Glutamatergic neuron (in vitro differentiated cells): ENCODE results near the gene NUDT22. TPM values are rescaled to one million over a fixed set of nuclear protein-coding genes. Genes with fewer than 3 reads are reported as not detected.

ENCODE experiments used
- DNase-seq: peaks from one replicate; pipeline ENCODE4 v3.0.0; 2022
- H3K27ac Mint-ChIP-seq: one replicate; pipeline ENCODE4 v1.8.0; 2020; ENCODE audit warnings: mild to moderate bottlenecking, mixed read lengths, inconsistent platforms; ENCODE audit not compliant: unreplicated experiment
- H3K27me3 Mint-ChIP-seq: one replicate; pipeline ENCODE4 v1.8.0; 2020; ENCODE audit warnings: mild to moderate bottlenecking, moderate library complexity, mixed read lengths, inconsistent platforms; ENCODE audit not compliant: unreplicated experiment
- H3K36me3 Mint-ChIP-seq: one replicate; pipeline ENCODE4 v1.8.0; 2020; ENCODE audit warnings: mild to moderate bottlenecking, mixed read lengths, inconsistent platforms; ENCODE audit not compliant: unreplicated experiment
- H3K4me1 Mint-ChIP-seq: one replicate; pipeline ENCODE4 v1.8.0; 2020; ENCODE audit warnings: mild to moderate bottlenecking, low read depth, mixed read lengths, inconsistent platforms; ENCODE audit not compliant: unreplicated experiment
- H3K4me3 Mint-ChIP-seq: one replicate; pipeline ENCODE4 v1.8.0; 2020; ENCODE audit warnings: mild to moderate bottlenecking, mixed read lengths, inconsistent platforms; ENCODE audit not compliant: unreplicated experiment
- H3K9me3 Mint-ChIP-seq: one replicate; pipeline ENCODE4 v1.8.0; 2020; ENCODE audit warnings: mild to moderate bottlenecking, moderate library complexity, mixed read lengths, inconsistent platforms; ENCODE audit not compliant: unreplicated experiment
- CTCF ChIP-seq: fragments of 200-600 bp; sonication (generic); IDR thresholded peaks from one replicate; pipeline ENCODE4 v1.5.0; 2021; ENCODE audit not compliant: partially characterized antibody, unreplicated experiment
- total RNA-seq: library from RNA; stranded (reverse); fragmentation: NEBNext Ultra II Directional; extraction: Animal tissue kit (Norgen Biotek cat#: 25700); gene quantifications from one replicate; pipeline ENCODE4 v1.2.1, GENCODE V29; 2021; ENCODE audit not compliant: unreplicated experiment

NUDT22 gene
- total RNA-seq, 1 donor from 2014 or later = 37.0 TPM

- Mint-ChIP-seq H3K9me3 (peaks cover 9% of the 10 kb centered on the region), H3K4me3 (peak overlapping the region; percentile 92), H3K27me3 (peaks cover 11% of the 10 kb centered on the region), H3K36me3 (no peaks in the 10 kb centered on the region), H3K27ac (peak overlapping the region; percentile 17), H3K4me1 (peaks cover 12% of the 10 kb centered on the region)
- no peak for TF ChIP-seq CTCF
- DNase-seq = no peak
Measured at GRCh38 chr11:64252003-64252872, 26.2 kb downstream of the NUDT22 start.

GRCh38 chr11:64253043-64253442, 27.0 kb downstream of the NUDT22 start:
- peak overlapping the region; percentile 42 for H3K4me3 Mint-ChIP-seq
- peaks cover 5% of the 10 kb centered on the region for H3K9me3 Mint-ChIP-seq
- no peaks in the 10 kb centered on the region for H3K36me3 Mint-ChIP-seq
- no peak for TF ChIP-seq CTCF
- peaks cover 8% of the 10 kb centered on the region for H3K4me1 Mint-ChIP-seq
- peaks cover 11% of the 10 kb centered on the region for H3K27me3 Mint-ChIP-seq
- DNase-seq = no peak
- H3K27ac Mint-ChIP-seq = no peak overlapping the region

GRCh38 chr11:64253481-64253880, 27.4 kb downstream of the NUDT22 start:
- Mint-ChIP-seq H3K4me1 (peaks cover 4% of the 10 kb centered on the region), H3K9me3 (peaks cover 2% of the 10 kb centered on the region), H3K27ac (no peak overlapping the region), H3K4me3 (peak overlapping the region; percentile 42), H3K27me3 (peaks cover 11% of the 10 kb centered on the region), H3K36me3 (no peaks in the 10 kb centered on the region)
- TF ChIP-seq CTCF = no peak
- DNase-seq = no peak

- no peak for TF ChIP-seq CTCF
- no peak for DNase-seq
- Mint-ChIP-seq H3K27ac (no peak overlapping the region), H3K4me1 (peaks cover 4% of the 10 kb centered on the region), H3K36me3 (no peaks in the 10 kb centered on the region), H3K4me3 (no peak overlapping the region), H3K9me3 (peaks cover 2% of the 10 kb centered on the region), H3K27me3 (peaks cover 7% of the 10 kb centered on the region)
Measured at GRCh38 chr11:64254326-64254725, 28.3 kb downstream of the NUDT22 start.
